Measurements from ENCODE around the gene NOS1AP.

DNA sequence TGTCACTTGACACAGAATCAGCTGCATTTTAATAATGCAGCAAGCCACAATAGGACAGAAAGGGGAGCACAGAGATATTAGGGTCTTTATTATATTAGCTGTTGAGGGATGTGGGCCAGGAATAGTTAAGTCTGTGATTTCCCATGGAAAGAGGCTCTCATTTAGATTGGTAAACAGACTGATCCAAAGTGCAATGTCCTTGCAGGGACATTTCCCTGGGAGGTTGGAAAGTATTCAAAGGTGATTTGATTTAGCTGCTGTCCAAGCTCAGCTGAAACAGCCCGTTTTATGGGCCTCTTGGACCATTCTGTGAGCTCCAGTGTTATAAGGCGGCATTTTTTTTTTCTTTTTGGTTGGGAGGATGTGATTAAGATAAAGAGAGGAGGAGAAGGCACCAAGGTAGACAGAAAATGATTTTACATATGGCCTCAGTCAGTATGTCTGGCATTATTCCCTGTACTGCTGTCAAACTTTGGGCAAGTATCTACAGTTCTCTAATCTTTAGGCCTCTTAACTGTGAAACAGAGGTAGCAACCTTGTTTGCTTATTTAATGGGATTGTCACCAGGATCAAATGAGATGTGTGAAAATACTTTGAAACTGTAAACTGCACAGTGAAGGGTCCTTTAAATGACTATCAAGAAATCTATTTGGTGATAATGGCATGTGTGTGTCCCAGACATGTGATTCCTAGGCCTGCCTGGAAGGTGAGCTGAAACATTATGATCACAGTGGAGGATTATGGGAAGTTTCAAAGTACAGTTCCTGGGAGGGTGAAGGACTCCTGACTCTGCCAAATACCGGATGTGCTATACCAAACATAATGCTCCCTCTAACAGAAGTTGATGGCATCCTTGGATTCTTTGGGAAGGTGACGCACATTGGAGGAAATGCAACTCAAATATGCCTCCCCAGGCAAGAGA, 62.2 kb downstream of the NOS1AP start:
- TF ChIP-seq, protein P1, sequence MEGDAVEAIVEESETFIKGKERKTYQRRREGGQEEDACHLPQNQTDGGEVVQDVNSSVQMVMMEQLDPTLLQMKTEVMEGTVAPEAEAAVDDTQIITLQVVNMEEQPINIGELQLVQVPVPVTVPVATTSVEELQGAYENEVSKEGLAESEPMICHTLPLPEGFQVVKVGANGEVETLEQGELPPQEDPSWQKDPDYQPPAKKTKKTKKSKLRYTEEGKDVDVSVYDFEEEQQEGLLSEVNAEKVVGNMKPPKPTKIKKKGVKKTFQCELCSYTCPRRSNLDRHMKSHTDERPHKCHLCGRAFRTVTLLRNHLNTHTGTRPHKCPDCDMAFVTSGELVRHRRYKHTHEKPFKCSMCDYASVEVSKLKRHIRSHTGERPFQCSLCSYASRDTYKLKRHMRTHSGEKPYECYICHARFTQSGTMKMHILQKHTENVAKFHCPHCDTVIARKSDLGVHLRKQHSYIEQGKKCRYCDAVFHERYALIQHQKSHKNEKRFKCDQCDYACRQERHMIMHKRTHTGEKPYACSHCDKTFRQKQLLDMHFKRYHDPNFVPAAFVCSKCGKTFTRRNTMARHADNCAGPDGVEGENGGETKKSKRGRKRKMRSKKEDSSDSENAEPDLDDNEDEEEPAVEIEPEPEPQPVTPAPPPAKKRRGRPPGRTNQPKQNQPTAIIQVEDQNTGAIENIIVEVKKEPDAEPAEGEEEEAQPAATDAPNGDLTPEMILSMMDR (IDR thresholded peaks at IDR 0.05; ENCODE audit: low read length) = no peak
- TF ChIP-seq EZH2 (optimal IDR thresholded peaks at IDR 0.05; ENCODE audit: low read depth, low read length) (no peak), EZH2phosphoT487 (IDR thresholded peaks at IDR 0.05; ENCODE audit: low read length) (no peak)
